Upper lobe of left lung (tissue), 6 donors: ENCODE results near the gene PSME2. TPM values are rescaled to one million over a fixed set of nuclear protein-coding genes. Genes with fewer than 3 reads are reported as not detected.
A peak's percentile ranks its signal among the peaks of the same experiment; 100 is the strongest.

Source experiments
- ATAC-seq, 2 donors: fragments of 200-7000 bp; cut with Tn5 transposase; one replicate each; pipeline ENCODE4 v1.9.1; 2022; ENCODE audit warnings: mild to moderate bottlenecking in 2 of 2, moderate library complexity in 2 of 2; ENCODE audit not compliant: low FRiP score in 2 of 2
- DNase-seq, 2 donors: peaks; one replicate each; pipeline ENCODE4 v3.0.0-alpha.2; 2019 to 2020
- H3K27ac ChIP-seq, 4 donors: fragments of 200-600 bp; sonication (generic); one replicate each; pipeline ENCODE4 v1.5.1; 2016 to 2019
- H3K27me3 ChIP-seq, 4 donors: fragments of 200-600 bp; sonication (generic); one replicate each; pipeline ENCODE4 v1.5.1; 2017 to 2019
- H3K36me3 ChIP-seq, 4 donors: fragments of 200-600 bp; sonication (generic); one replicate each; pipeline ENCODE4 v1.5.1; 2016 to 2019
- H3K4me1 ChIP-seq, 4 donors: fragments of 200-600 bp; sonication (generic); one replicate each; pipeline ENCODE4 v1.5.1; 2018 to 2019
- H3K4me3 ChIP-seq, 4 donors: fragments of 200-600 bp; sonication (generic); one replicate each; pipeline ENCODE4 v1.5.1; 2017 to 2019; ENCODE audit warnings: mild to moderate bottlenecking in 2 of 4, moderate library complexity in 1 of 4
- H3K9me3 ChIP-seq, 4 donors: fragments of 200-600 bp; sonication (generic); one replicate each; pipeline ENCODE4 v1.5.1; 2018 to 2019
- EP300 ChIP-seq, 4 donors: sonication (generic); formaldehyde crosslinking; IDR thresholded peaks; one replicate each; pipeline ENCODE4 v1.5.1; 2017; ENCODE audit warnings: antibody characterized with exemption in 4 of 4, control low read depth in 2 of 4
- POLR2A ChIP-seq, 4 donors: fragments of 450-650 bp; IDR thresholded peaks; one replicate each; pipeline ENCODE4 v1.5.1; 2016 to 2017; ENCODE audit warnings: antibody characterized with exemption in 4 of 4, mild to moderate bottlenecking in 2 of 4
- POLR2AphosphoS5 ChIP-seq, 2 donors: sonication (generic); formaldehyde crosslinking; IDR thresholded peaks; one replicate each; pipeline ENCODE4 v1.5.1; 2017; ENCODE audit warnings: antibody characterized with exemption in 2 of 2
- WGBS, 2 donors: methylation state at CpG; one replicate each; pipeline ENCODE4 v1.1.5; 2017 to 2018; 5-methylcytosine and 5-hydroxymethylcytosine counted together
- total RNA-seq, 6 donors: library from RNA; depleted of rRNA in 4 of 6; stranded (reverse); fragments of >200 nt in 4 of 6; gene quantifications; one replicate each; pipeline versions ENCODE4 v1.1.0 to v1.2.1, GENCODE V29; 2016 to 2021
- TF ChIP-seq, protein P1 (sequence below), 6 experiments: fragments of 450-650 bp in 4 of 6; fragments of 200-600 bp in 2 of 6; sonication (generic) in 2 of 6; IDR thresholded peaks; one replicate each; pipeline ENCODE4 v1.5.1; 2016 to 2019; ENCODE audit warnings: antibody characterized with exemption in 6 of 6
- donor health status: DM: no; HTN: no; CAD: no; lungs with moderate emphysema.
- donor health status: DM: no; HTN: yes; CAD: no; lungs with severe emphysema.

PSME2 gene
- total RNA-seq, 6 donors from 2014 or later, result 58.5 to 144 (median 84.4) TPM

DNA sequence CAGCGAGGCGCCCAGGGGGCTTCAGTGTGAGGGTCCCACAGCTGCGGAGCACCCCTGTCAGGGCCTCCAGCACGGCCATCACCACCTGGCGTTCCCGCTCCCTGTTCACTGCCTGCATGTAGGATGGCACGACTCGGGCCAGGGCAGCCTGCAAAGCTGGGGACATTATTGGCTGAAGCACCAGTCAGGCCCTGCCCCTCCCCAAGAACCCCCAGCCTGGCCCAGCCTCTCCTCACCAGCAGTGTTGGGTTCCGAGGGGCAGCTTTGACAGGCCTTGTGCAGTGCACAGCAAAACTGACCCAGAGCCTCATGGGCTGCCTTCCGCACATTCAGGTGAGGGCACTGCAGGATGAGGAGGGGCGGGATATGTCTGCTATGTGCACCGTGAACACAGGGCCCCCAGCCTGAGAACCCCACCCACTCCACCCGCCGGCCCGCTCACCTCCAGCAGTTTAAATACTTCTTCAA lies 36.6 kb upstream of the PSME2 start:
- H3K27ac ChIP-seq, result no peak overlapping the region
- H3K27me3 ChIP-seq, result no peaks in the 10 kb centered on the region
- no peak for ATAC-seq
- H3K4me1 ChIP-seq, result peaks cover 6 to 10% (median 8%) of the 10 kb centered on the region in 4 donors
- 87 to 99% methylated on average over 9 to 15 of the region's 15 CpGs for WGBS, 2 donors
- H3K36me3 ChIP-seq, result peaks cover 14 to 90% (median 82%) of the 10 kb centered on the region in 4 donors
- H3K9me3 ChIP-seq, result no peaks in the 10 kb centered on the region
- peak in 1 of 2 donors; percentile 71 for DNase-seq
- no peak overlapping the region for H3K4me3 ChIP-seq
- TF ChIP-seq POLR2AphosphoS5 (IDR thresholded peaks at IDR 0.05), result no peak

DNA sequence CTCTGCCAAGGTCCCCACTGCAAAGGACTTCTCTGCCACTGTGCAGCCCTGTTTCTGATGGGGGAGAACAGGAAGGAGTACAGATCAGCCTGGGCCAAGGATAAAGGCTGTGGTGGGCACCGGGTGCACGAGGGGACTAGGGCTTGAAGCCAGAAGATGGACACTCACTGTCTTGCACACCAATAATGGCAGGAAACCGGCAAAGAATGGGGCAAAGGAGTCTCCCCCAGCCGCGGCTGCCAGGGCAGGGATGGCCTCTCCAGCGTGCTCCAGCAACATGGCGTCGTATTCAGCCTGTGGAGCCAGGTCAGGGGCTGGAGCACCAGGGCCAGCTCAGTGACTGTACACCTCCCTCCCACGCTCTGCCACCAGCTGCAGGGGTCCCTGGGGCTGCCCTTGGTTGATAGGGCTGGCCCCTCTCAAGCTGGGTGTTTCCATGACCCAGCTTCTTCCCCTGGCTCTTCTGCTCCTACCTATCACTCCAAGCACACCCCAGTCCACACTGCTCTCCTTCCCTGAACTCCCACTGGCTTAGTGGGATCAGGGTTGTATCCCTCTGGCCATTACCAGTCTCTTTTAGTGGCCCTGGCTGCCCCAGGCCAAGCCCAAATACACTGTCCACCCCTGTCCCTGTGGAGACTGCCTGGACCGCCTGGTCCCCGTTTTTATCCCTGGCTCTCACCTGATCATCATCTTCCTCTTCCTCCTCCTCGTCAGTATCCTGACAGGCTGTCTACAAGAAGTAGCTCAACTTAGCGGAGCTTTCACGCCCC lies 35.9 kb upstream of the PSME2 start:
- Histone ChIP-seq H3K27ac (no peak overlapping the region), H3K4me3 (no peak overlapping the region), H3K36me3 (peaks cover 14 to 97% (median 89%) of the 10 kb centered on the region in 4 donors), H3K4me1 (peaks cover 0 to 2% (median under 1%) of the 10 kb centered on the region in 4 donors), H3K9me3 (no peaks in the 10 kb centered on the region), H3K27me3 (no peaks in the 10 kb centered on the region)
- TF ChIP-seq, protein P1, sequence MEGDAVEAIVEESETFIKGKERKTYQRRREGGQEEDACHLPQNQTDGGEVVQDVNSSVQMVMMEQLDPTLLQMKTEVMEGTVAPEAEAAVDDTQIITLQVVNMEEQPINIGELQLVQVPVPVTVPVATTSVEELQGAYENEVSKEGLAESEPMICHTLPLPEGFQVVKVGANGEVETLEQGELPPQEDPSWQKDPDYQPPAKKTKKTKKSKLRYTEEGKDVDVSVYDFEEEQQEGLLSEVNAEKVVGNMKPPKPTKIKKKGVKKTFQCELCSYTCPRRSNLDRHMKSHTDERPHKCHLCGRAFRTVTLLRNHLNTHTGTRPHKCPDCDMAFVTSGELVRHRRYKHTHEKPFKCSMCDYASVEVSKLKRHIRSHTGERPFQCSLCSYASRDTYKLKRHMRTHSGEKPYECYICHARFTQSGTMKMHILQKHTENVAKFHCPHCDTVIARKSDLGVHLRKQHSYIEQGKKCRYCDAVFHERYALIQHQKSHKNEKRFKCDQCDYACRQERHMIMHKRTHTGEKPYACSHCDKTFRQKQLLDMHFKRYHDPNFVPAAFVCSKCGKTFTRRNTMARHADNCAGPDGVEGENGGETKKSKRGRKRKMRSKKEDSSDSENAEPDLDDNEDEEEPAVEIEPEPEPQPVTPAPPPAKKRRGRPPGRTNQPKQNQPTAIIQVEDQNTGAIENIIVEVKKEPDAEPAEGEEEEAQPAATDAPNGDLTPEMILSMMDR (IDR thresholded peaks at IDR 0.05), result no peak
- no peak for TF ChIP-seq POLR2AphosphoS5 (IDR thresholded peaks at IDR 0.05)
- TF ChIP-seq POLR2A (IDR thresholded peaks at IDR 0.05), result no peak
- no peak for TF ChIP-seq EP300 (IDR thresholded peaks at IDR 0.05)
- WGBS, 2 donors, result 80 to 92% methylated on average over 10 to 14 of the region's 14 CpGs
- ATAC-seq, result no peak
- DNase-seq, result peak in 1 of 2 donors; percentile 59

DNA sequence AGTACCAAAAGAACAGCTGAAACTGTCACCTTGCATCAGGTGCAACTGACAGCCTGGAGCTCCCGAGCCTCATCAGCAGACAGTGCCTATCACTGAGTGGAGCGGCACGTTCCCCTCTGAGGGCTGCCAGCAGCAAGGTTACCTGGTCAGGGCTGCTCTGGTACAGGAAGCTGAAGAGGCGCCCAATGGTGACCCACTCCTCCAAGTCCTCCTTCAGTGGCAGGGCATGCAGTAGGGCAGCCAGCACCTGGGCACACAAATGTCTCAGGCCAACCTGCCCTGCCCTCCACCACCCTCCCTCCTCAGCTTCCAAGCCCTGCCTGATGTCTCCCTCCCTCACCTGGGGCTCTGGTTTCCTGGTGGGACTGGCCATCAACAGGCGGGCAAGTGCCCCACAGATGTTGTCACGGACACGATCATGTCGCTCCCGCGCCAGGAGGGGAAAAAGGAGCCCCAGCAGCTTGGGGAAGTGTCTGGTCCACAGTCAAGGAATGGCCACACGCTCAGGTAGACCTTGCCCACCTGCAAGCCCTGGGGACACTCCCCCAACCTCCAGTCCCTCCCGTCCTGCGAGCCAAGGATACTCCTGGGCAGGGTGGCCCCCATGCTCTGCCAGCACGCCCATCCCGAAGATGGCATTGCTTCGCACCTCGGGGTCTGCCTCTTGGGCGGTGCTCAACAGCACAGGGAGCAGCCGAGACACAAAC lies 35.1 kb upstream of the PSME2 start:
- peak in 1 of 2 donors; percentile 62 for DNase-seq
- TF ChIP-seq POLR2A (IDR thresholded peaks at IDR 0.05) (no peak), EP300 (IDR thresholded peaks at IDR 0.05) (no peak), POLR2AphosphoS5 (IDR thresholded peaks at IDR 0.05) (no peak)
- TF ChIP-seq, protein P1 (IDR thresholded peaks at IDR 0.05), result no peak

DNA sequence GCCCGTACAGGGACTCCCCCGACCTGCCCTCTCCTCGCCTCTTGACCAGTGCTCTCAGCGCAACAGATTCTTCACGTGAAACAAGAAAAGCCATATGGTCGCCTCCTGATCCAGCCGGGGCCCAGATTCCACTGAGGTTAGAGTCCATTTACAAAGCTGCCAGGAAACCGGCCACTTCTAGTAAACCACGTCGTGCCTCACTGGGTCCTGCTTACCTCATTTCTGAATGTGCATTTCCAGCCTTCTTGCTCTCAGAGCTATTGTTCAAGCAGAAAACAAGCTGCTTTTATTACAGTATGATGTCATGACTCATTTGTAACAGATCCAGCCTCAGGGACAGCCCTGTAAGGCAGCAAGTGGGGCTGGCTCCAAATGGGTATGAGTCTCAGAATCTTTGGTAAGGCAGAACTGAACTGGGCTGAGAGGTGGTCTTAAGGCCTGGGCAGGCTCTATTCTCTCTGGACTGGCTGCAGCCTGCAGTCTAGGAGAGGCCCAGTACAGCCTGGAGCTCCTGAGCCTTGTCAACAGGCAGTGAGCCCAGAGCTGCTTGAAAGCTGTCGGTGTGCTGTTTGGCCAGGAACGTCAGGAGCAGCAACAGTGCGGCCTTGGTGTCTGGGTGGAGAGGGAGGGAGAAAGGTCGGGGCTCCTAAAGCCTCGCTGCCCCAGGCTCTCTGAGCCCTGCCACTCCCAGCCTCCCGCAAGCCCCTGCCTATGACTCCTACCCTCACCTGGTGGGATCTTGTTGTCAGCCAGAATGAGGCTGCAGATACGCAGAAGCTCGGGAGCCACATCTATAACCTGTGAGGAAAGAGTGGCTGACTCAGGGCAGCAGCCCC lies 33.8 kb upstream of the PSME2 start:
- Histone ChIP-seq H3K4me3 (no peak overlapping the region), H3K27me3 (no peaks in the 10 kb centered on the region), H3K27ac (no peak overlapping the region), H3K4me1 (no peaks in the 10 kb centered on the region), H3K9me3 (no peaks in the 10 kb centered on the region), H3K36me3 (peaks cover 14 to 98% (median 91%) of the 10 kb centered on the region in 4 donors)
- 89 to 90% methylated on average over 17 to 18 of the region's 18 CpGs for WGBS, 2 donors
- DNase-seq (no peak), ATAC-seq (peak in 1 of 2 donors; percentile 44)
- TF ChIP-seq POLR2A (IDR thresholded peaks at IDR 0.05) (no peak), POLR2AphosphoS5 (IDR thresholded peaks at IDR 0.05) (no peak), EP300 (IDR thresholded peaks at IDR 0.05) (no peak)
- TF ChIP-seq, protein P1 (IDR thresholded peaks at IDR 0.05), result no peak

More for the DNA sequence above, 35.1 kb upstream of the PSME2 start:
- Histone ChIP-seq H3K27ac (no peak overlapping the region), H3K9me3 (no peaks in the 10 kb centered on the region), H3K36me3 (peaks cover 14 to 99% (median 94%) of the 10 kb centered on the region in 4 donors), H3K4me3 (no peak overlapping the region), H3K27me3 (no peaks in the 10 kb centered on the region), H3K4me1 (no peaks in the 10 kb centered on the region)
- no peak for ATAC-seq
- WGBS, 2 donors, result 89 to 91% methylated on average over 7 to 18 of the region's 19 CpGs
